Chondrocyte (in vitro differentiated cells): Measurements from ENCODE around the gene MBD3L4. TPM values are rescaled to one million over a fixed set of nuclear protein-coding genes. Genes with fewer than 3 reads are reported as not detected.

ENCODE experiments used
- DNase-seq: peaks from one replicate; pipeline ENCODE4 v3.0.0; 2021; ENCODE audit warnings: mixed read lengths, low spot score
- H3K27ac Mint-ChIP-seq: one replicate; pipeline ENCODE4 v1.8.0; 2021; ENCODE audit warnings: mild to moderate bottlenecking, moderate library complexity, mixed read lengths; ENCODE audit not compliant: unreplicated experiment
- H3K27me3 Mint-ChIP-seq: 2 replicates; pipeline ENCODE4 v1.8.0; 2021; ENCODE audit warnings: low read depth, mixed read lengths
- H3K36me3 Mint-ChIP-seq: 2 replicates; pipeline ENCODE4 v1.8.0; 2021; ENCODE audit warnings: low read depth, mixed read lengths
- H3K4me1 Mint-ChIP-seq: 2 replicates; pipeline ENCODE4 v1.8.0; 2021; ENCODE audit warnings: low read depth, mild to moderate bottlenecking, mixed read lengths
- H3K4me3 Mint-ChIP-seq: one replicate; pipeline ENCODE4 v1.8.0; 2021; ENCODE audit warnings: mild to moderate bottlenecking, moderate library complexity, mixed read lengths; ENCODE audit not compliant: unreplicated experiment
- H3K9me3 Mint-ChIP-seq: 2 replicates; pipeline ENCODE4 v1.8.0; 2021; ENCODE audit warnings: low read depth, mixed read lengths
- total RNA-seq: library from RNA; stranded (reverse); gene quantifications from 3 replicates; pipeline ENCODE4 v1.2.1, GENCODE V29; 2021
- TF ChIP-seq, protein P1 (sequence below): fragments of 200-600 bp; sonication (generic); IDR thresholded peaks from 2 replicates; pipeline ENCODE4 v1.5.0; 2021; ENCODE audit warnings: antibody characterized with exemption, mild to moderate bottlenecking, moderate library complexity

Gene MBD3L4
- total RNA-seq, 1 donor from 2014 or later = not detected

DNA sequence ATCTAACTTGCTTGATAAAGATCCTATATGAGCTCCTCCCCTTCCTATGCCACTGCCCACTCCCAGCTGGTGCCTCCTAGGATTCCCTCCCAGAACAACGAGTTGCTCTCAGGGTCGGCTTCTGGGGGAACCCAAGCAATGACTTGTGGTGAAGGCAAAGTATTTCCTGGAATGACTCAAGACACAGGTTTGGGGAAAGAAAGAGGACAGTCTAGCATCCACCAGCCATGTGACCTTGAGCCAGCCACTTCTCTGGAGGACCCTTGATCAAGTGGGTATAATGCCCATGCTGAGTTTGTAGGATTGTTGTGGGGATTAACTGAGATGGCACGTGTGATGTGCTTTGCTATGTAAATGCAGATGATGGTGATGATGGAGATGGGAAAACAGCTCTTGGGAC, 51.7 kb downstream of the MBD3L4 start:
- H3K9me3 Mint-ChIP-seq = peaks cover 26% of the 10 kb centered on the region
- H3K4me3 Mint-ChIP-seq = no peak overlapping the region

DNA sequence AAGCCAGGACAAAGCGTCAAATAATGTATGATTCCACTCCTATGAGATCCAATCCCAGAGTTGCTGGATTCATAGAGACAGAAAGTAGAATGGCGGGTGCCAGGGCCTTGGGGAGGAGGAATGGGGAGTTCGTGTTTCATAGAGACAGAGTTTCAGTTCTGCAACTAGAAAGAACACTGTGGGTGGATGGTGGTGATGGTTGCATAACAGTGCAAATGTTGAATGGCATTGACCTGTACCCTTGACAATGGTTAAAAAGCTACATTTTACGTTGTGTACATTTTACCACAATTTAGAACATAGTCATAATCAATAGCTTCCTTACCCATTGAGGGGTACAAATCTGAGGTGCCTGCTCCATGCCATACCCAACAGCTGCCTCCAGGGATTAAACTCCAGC, 52.1 kb downstream of the MBD3L4 start:
- Mint-ChIP-seq H3K36me3 (no peaks in the 10 kb centered on the region), H3K9me3 (peaks cover 28% of the 10 kb centered on the region), H3K4me1 (no peaks in the 10 kb centered on the region), H3K4me3 (no peak overlapping the region), H3K27me3 (peaks cover 4% of the 10 kb centered on the region), H3K27ac (no peak overlapping the region)
- TF ChIP-seq, protein P1, sequence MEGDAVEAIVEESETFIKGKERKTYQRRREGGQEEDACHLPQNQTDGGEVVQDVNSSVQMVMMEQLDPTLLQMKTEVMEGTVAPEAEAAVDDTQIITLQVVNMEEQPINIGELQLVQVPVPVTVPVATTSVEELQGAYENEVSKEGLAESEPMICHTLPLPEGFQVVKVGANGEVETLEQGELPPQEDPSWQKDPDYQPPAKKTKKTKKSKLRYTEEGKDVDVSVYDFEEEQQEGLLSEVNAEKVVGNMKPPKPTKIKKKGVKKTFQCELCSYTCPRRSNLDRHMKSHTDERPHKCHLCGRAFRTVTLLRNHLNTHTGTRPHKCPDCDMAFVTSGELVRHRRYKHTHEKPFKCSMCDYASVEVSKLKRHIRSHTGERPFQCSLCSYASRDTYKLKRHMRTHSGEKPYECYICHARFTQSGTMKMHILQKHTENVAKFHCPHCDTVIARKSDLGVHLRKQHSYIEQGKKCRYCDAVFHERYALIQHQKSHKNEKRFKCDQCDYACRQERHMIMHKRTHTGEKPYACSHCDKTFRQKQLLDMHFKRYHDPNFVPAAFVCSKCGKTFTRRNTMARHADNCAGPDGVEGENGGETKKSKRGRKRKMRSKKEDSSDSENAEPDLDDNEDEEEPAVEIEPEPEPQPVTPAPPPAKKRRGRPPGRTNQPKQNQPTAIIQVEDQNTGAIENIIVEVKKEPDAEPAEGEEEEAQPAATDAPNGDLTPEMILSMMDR = no peak
- no peak for DNase-seq

More for the DNA sequence above, 51.7 kb downstream of the MBD3L4 start:
- no peak for DNase-seq
- H3K36me3 Mint-ChIP-seq = no peaks in the 10 kb centered on the region
- TF ChIP-seq, protein P1 = no peak
- no peaks in the 10 kb centered on the region for H3K4me1 Mint-ChIP-seq
- no peak overlapping the region for H3K27ac Mint-ChIP-seq
- peaks cover 4% of the 10 kb centered on the region for H3K27me3 Mint-ChIP-seq

Other genes with a start within 250 kb of the MBD3L4 start
- not detected in 3 replicates for gene ADGRE1, start 152.6 kb downstream of the MBD3L4 start, total RNA-seq
- not detected in 3 replicates for gene MBD3L2B, start 18.7 kb downstream of the MBD3L4 start, total RNA-seq
- gene MBD3L5, start 9.6 kb downstream of the MBD3L4 start, total RNA-seq = not detected in 3 replicates
- gene MBD3L2, start 9.1 kb upstream of the MBD3L4 start, total RNA-seq = not detected in 3 replicates
- gene MBD3L3, start 18.5 kb upstream of the MBD3L4 start, total RNA-seq = not detected in 3 replicates
- 8.1 to 11.6 TPM (median 8.2 TPM) in 3 replicates for gene ZNF557, start 29.5 kb upstream of the MBD3L4 start, total RNA-seq